NT2/D1 (cell line): Measurements from ENCODE around the gene STPG4.

Experiments used
- SUZ12 ChIP-seq: IDR thresholded peaks from 2 replicates; pipeline ENCODE4 v1.6.1; 2011; ENCODE audit not compliant: insufficient read length, insufficient read depth; ENCODE audit errors: extremely low read depth
- YY1 ChIP-seq: IDR thresholded peaks from 2 replicates; pipeline ENCODE4 v1.6.1; 2011; ENCODE audit not compliant: insufficient read length, insufficient read depth
- ZNF274 ChIP-seq: IDR thresholded peaks from 2 replicates; pipeline ENCODE4 v1.6.1; 2011; ENCODE audit warnings: mild to moderate bottlenecking, low read depth, low read length

DNA sequence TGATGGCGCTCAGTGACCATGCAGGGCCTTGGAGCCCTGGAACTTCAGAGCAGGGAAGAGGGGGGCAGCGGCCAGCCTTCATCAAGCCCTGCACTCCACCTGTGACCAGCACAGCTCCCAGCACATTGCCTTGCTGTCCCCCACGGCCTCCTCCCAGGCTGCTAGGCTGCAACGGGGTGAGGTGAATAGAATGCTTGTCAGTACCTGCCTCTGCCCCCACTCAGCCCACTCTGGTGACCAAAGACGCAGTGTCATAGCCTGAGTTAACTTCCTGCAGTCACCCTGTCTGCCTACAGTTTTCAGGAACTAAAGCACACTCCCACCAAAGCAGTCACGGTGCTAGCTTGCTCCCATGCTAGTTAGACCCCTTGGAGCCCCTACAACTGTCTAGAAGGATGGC is 72.1 kb downstream of the STPG4 start:
- TF ChIP-seq SUZ12 (no peak), ZNF274 (no peak), YY1 (no peak)
